ENCODE results near the gene PITPNC1. TPM values are rescaled to one million over a fixed set of nuclear protein-coding genes. Genes with fewer than 3 reads are reported as not detected.
A peak's percentile ranks its signal among the peaks of the same experiment; 100 is the strongest.

Gene PITPNC1
- total and polyA plus RNA-seq, 2 of the 13 experiments (the other 11 are each of a cell fraction or from before 2014, with no cell fraction given) = 4.1 to 5.7 TPM

- TF ChIP-seq ZNF280B (CRISPR knock-in tag; IDR thresholded peaks at IDR 0.05; ENCODE audit: borderline replicate concordance) (peak; percentile 60; the same call in 1 of the 2 replicates), UBTF (CRISPR knock-in tag; IDR thresholded peaks at IDR 0.05) (peak; percentile 90), SP2 (CRISPR knock-in tag; IDR thresholded peaks at IDR 0.05) (no peak), PTBP1 (IDR thresholded peaks at IDR 0.05; ENCODE audit: low read depth, low read length, poor library complexity, severe bottlenecking) (no peak), ZNF101 (CRISPR knock-in tag; IDR thresholded peaks at IDR 0.05; ENCODE audit: borderline replicate concordance, low read depth) (no peak), CERS6 (CRISPR knock-in tag; IDR thresholded peaks at IDR 0.05) (no peak), ZMAT5 (CRISPR knock-in tag; IDR thresholded peaks at IDR 0.05; ENCODE audit: borderline replicate concordance, low read depth) (no peak), ARID5B (CRISPR knock-in tag; IDR thresholded peaks at IDR 0.05) (no peak; the same call in 1 of the 2 replicates), SATB2 (CRISPR knock-in tag; IDR thresholded peaks at IDR 0.05) (no peak), ZNF143 (CRISPR knock-in tag; IDR thresholded peaks at IDR 0.05) (0 out of 2 replicates have a peak, but pooled peaks have one; percentile 52), ZNF775 (CRISPR knock-in tag; IDR thresholded peaks at IDR 0.05; ENCODE audit: borderline replicate concordance) (no peak), ZNF34 (CRISPR knock-in tag; IDR thresholded peaks at IDR 0.05; ENCODE audit: borderline replicate concordance) (0 out of 2 replicates have a peak, but pooled peaks have one; percentile 12), TEAD2 (CRISPR knock-in tag; IDR thresholded peaks at IDR 0.05) (0 out of 2 replicates have a peak, but pooled peaks have one; percentile 44)
- TF ChIP-seq, protein P1, sequence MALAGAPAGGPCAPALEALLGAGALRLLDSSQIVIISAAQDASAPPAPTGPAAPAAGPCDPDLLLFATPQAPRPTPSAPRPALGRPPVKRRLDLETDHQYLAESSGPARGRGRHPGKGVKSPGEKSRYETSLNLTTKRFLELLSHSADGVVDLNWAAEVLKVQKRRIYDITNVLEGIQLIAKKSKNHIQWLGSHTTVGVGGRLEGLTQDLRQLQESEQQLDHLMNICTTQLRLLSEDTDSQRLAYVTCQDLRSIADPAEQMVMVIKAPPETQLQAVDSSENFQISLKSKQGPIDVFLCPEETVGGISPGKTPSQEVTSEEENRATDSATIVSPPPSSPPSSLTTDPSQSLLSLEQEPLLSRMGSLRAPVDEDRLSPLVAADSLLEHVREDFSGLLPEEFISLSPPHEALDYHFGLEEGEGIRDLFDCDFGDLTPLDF (CRISPR knock-in tag; IDR thresholded peaks at IDR 0.05) = no peak
- TF ChIP-seq, protein P2, sequence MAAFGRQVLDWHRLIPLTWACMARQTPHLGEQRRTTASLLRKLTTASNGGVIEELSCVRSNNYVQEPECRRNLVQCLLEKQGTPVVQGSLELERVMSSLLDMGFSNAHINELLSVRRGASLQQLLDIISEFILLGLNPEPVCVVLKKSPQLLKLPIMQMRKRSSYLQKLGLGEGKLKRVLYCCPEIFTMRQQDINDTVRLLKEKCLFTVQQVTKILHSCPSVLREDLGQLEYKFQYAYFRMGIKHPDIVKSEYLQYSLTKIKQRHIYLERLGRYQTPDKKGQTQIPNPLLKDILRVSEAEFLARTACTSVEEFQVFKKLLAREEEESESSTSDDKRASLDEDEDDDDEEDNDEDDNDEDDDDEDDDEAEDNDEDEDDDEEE (CRISPR knock-in tag; IDR thresholded peaks at IDR 0.05) = no peak; the same call in 1 of the 2 replicates
Observed at GRCh38 chr17:67378454-67379250, 1.6 kb downstream of the PITPNC1 start (continued).
